Aorta (tissue), 5 donors: ENCODE data around the gene HHEX. TPM values are rescaled to one million over a fixed set of nuclear protein-coding genes. Genes with fewer than 3 reads are reported as not detected.
A peak's percentile ranks its signal among the peaks of the same experiment; 100 is the strongest.

Source experiments
- ATAC-seq: fragments of 200-7000 bp; cut with Tn5 transposase; one replicate; pipeline ENCODE4 v1.9.1; 2022; ENCODE audit warnings: moderate library complexity; ENCODE audit not compliant: low FRiP score
- DNase-seq, 2 donors: peaks; one replicate each; pipeline ENCODE4 v3.0.0-alpha.2; 2020
- H3K27ac ChIP-seq, 2 donors: one replicate each; pipeline ENCODE4 v1.5.1; 2013; ENCODE audit warnings: low read length in 2 of 2, mild to moderate bottlenecking in 2 of 2, moderate library complexity in 2 of 2, control low read depth in 1 of 2, inconsistent platforms in 1 of 2, low read depth in 1 of 2
- H3K27me3 ChIP-seq, 2 donors: one replicate each; pipeline ENCODE4 v1.6.1; 2013; ENCODE audit warnings: control low read depth in 1 of 2, low read length in 1 of 2, mild to moderate bottlenecking in 1 of 2, moderate library complexity in 1 of 2; ENCODE audit not compliant: insufficient read depth in 2 of 2, control insufficient read depth in 1 of 2
- H3K36me3 ChIP-seq, 2 donors: one replicate each; pipeline ENCODE4 v1.6.1; 2013; ENCODE audit warnings: control low read depth in 1 of 2, low read length in 1 of 2, mild to moderate bottlenecking in 1 of 2; ENCODE audit not compliant: insufficient read depth in 2 of 2, control insufficient read depth in 1 of 2
- H3K4me1 ChIP-seq, 2 donors: one replicate each; pipeline ENCODE4 v1.6.1; 2013; ENCODE audit warnings: low read length in 2 of 2, control low read depth in 1 of 2, mild to moderate bottlenecking in 1 of 2, moderate library complexity in 1 of 2; ENCODE audit not compliant: insufficient read depth in 2 of 2, control insufficient read depth in 1 of 2
- H3K4me3 ChIP-seq, 2 donors: one replicate each; pipeline ENCODE4 v1.5.1; 2013; ENCODE audit warnings: low read length in 2 of 2, control low read depth in 1 of 2, mild to moderate bottlenecking in 1 of 2
- H3K9me3 ChIP-seq: one replicate; pipeline ENCODE4 v1.6.1; 2013; ENCODE audit warnings: mild to moderate bottlenecking, low read length; ENCODE audit not compliant: control insufficient read depth
- WGBS, 2 donors: extraction: QIAGEN DNeasy Blood & Tissue Kit; methylation state at CpG; one replicate each; pipeline ENCODE4 v1.1.7; 2013; 5-methylcytosine and 5-hydroxymethylcytosine counted together
- intact Hi-C, 2 donors: fragments of 100-400 bp; cut with DNase I; formaldehyde crosslinking; loops; one replicate each; pipeline versions ENCODE4 v1.14.2 to v1.15.0; 2022
- polyA plus RNA-seq, 2 donors: library from polyadenylated mRNA; stranded (reverse); fragments of 200-250 nt; gene quantifications; one replicate each; pipeline ENCODE4 v1.2.3, GENCODE V29; 2013
- total RNA-seq, 2 donors: library from RNA; stranded (reverse); fragmentation: NEBNext Ultra II Directional; extraction: Animal tissue kit (Norgen Biotek cat#: 25700); gene quantifications; one replicate each; pipeline ENCODE4 v1.2.1, GENCODE V29; 2021
- donor health status: healthy with polysubstance abuse.
- donor health status: Bipolar disorder and iron deficiency.
- donor health status: DM: no; HTN: no; CAD: no.
- donor health status: DM: no; HTN: no; CAD: no.
- donor health status: DM: yes; HTN: yes; CAD: no.

HHEX gene
- total and polyA plus RNA-seq, 4 donors: 4.5 to 22.7 (median 8.9) TPM

DNA sequence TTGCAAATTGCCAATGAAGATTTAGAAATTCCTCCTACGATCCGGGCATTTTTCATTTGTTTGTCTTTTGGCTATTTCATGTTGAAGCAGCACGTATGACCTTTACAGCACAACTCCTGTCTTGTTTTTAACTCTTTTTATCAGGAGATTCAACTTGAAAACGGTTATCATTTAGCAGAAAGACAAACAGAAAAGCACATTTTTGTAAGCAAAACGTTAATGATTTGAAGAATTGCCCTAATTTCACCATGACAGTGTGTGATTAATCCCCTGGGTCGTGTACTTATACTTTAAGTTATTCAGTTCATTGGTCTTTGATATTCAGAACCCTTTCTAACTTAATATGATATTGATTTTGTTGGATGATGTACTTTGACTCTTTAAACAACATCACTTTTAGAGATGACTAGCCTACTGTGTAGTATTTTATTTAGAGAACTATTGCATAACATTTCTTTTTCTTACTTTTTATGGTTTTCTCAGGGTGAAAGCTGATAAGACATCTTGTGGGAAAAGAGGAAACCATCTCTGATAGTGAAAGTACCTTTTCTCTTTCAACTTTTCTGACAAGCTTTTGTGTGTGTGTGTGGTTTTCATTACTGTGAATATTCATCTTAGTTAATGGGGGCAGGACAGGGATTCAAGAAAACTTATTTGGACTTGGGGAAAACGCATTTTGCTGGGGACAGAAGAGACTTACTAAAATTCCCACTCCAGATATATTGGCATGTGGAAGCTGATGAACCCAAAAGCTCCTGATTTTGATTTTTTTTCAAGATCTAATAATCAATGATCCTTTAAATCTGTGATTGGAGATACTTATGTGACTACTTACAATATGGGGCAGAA lies 8.1 kb downstream of the HHEX start:
- H3K27ac ChIP-seq: no peak overlapping the region
- intact Hi-C loops: loop anchor here in 1 of 2 donors (5.0 to 10.0 kb wide), 2 partner anchors 106 to 147 kb away; partner anchors contain the start of genes EXOC6 and KIF11
- whole genome bisulfite sequencing, 2 donors: 85 to 88% methylated on average over 7 of the region's 7 CpGs
- no peaks in the 10 kb centered on the region for H3K36me3 ChIP-seq
- H3K27me3 ChIP-seq: no peaks in the 10 kb centered on the region
- ATAC-seq (no peak), DNase-seq (no peak)
- H3K9me3 ChIP-seq: no peaks in the 10 kb centered on the region
- H3K4me3 ChIP-seq: no peak overlapping the region
- no peaks in the 10 kb centered on the region for H3K4me1 ChIP-seq

DNA sequence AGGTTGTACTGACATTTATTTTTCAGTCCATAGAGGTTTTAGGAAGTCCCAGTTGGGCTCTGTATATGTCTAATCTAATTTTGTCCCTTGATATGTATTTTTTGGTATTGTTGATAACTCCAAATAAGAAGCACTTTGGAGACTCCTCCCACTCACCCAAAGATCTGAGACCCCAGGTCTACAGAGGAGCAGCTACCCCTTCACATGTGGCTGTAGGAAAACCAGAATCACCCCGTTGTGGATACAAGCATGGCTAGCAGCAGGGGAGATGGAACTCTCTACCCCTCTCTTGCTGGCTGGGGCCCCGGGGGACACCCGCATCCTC lies 9.4 kb downstream of the HHEX start:
- H3K4me3 ChIP-seq: peak overlapping the region in 1 of 2 donors; percentile 88
- intact Hi-C loops: loop anchor here in 1 of 2 donors (5.0 to 10.0 kb wide), 2 partner anchors 107 to 146 kb away; partner anchors contain the start of genes EXOC6 and KIF11
- no peaks in the 10 kb centered on the region for H3K9me3 ChIP-seq
- no peaks in the 10 kb centered on the region for H3K4me1 ChIP-seq
- DNase-seq (no peak), ATAC-seq (no peak)
- H3K36me3 ChIP-seq: no peaks in the 10 kb centered on the region
- peak overlapping the region in 1 of 2 donors; percentile 10 for H3K27ac ChIP-seq
- no peaks in the 10 kb centered on the region for H3K27me3 ChIP-seq
- WGBS, 2 donors: 9 to 12% methylated on average over 3 of the region's 3 CpGs

DNA sequence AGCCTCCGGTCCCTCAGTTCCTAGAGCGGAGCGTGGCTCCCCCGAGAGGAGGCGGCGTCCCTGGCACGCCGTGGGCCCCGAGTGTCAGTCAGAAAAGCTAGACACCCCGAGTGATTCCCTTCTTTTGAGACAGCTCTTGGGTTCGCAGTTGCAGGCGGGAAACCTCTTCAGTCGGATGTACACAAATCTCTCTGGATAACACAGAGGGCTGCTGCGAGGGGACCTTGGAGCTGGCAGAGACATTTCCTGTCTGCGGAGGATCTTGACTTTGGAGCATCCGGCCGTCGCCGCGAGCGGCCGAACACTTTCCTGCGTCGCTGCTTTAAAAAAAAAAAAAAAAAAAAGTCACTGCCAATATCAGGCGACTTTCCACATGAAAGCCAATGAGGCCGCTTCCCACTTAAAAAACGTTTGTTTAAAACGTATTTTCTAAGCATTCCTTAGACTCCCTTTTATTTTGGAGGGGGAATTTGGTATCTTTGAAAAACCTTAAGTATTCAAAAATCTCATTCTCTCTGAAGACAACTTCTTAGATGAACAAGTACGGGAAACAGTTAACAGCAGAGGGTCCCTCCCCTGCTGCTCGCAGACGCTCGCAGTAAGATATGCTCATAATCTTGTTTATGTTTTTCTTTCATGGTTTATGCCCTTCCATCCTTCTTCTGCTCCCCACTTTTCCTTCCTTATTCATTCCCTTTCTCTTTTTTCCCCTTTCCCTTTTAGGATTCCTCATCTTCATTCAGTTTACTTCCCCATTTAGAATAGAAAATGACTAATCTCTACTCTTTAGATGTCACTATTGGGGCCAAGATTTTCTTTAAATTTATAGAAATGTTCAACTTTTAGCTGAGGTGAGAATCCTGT lies 10.0 kb downstream of the HHEX start:
- no peaks in the 10 kb centered on the region for H3K36me3 ChIP-seq
- H3K27me3 ChIP-seq: no peaks in the 10 kb centered on the region
- 0 to 1% methylated on average over 32 of the region's 32 CpGs for WGBS, 2 donors
- H3K27ac ChIP-seq: peak overlapping the region in 1 of 2 donors; percentile 10
- no peaks in the 10 kb centered on the region for H3K4me1 ChIP-seq
- intact Hi-C loops: loop anchor here in 1 of 2 donors (5.0 to 10.0 kb wide), 2 partner anchors 107 to 145 kb away; partner anchors contain the start of genes EXOC6 and KIF11
- peak; percentile 67 for ATAC-seq
- peak overlapping the region; percentile 17 to 88 for H3K4me3 ChIP-seq
- H3K9me3 ChIP-seq: no peaks in the 10 kb centered on the region
- DNase-seq: peak in 1 of 2 donors; percentile 62

DNA sequence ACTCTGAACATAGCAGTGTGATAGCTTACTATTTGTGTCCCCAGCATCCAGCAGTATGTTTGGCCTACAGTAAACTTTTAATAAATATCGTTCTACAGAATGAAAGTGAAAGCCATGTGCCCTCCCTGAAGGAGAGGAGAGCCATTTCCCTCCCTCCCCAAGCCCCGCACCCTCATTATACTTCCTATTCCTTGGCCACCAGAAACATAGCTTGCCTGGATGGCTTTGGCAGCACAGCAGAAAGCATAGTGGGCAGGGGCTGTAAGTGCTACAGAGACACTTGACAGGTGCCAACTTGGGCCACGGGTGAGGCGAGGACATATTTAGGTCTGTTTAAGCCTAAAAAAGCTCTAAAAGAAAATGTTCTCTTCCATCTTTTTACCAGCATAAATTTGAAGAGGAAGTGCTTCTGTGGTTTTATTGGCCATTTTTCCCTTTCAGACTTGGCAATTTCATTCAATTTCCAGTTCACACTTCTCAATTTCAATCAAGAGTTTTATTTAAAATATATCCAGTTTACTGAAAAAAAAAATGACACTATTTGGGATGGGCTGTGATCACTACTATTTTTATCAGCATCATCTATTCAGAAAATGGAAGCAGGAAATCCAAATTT lies 12.7 kb downstream of the HHEX start:
- ATAC-seq (no peak), DNase-seq (no peak)
- WGBS, 2 donors: 71 to 77% methylated on average over 4 of the region's 4 CpGs
- Histone ChIP-seq H3K9me3 (no peaks in the 10 kb centered on the region), H3K27ac (no peak overlapping the region), H3K4me3 (no peak overlapping the region), H3K27me3 (no peaks in the 10 kb centered on the region), H3K4me1 (no peaks in the 10 kb centered on the region), H3K36me3 (no peaks in the 10 kb centered on the region)
- intact Hi-C loops: no loop called here

DNA sequence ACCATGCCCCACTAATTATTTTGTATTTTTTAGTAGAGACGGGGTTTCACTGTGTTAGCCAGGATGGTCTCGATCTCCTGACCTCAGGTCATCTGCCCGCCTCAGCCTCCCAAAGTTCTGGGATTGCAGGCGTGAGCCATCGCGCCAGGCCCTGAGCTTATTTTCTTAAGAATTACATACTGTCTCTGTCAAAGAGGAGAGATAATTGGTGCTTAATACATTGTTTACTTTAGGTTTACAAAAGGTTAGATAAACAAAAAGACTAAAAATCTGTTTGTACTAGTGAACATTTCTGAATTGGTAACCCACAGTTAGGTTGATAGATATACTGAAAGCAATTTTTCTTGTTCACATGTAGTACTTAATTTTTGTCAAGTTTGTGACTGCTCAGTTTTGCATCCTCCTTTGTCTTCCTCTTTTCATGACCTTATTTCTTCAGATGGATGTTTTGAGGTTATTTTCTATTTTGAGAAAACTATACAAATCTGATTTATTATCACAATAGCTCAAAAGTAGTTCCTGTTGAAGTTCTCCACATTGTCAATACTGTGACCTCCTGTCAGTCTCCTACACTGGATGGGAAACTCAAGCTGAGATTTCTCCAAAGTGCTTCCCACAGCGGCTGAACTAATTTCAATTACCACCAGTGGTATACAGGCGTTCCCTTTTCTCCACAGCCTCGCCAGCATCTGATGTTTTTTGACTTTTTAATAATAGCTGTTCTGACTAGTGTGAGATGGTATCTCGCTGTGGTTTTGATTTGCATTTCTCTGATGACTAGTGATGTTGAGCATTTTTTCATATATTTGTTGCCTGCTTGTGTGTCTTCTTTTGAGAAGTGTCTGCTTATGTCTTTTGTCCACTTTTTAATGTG lies 22.5 kb downstream of the HHEX start:
- DNase-seq: no peak
- intact Hi-C loops: no loop called here

DNA sequence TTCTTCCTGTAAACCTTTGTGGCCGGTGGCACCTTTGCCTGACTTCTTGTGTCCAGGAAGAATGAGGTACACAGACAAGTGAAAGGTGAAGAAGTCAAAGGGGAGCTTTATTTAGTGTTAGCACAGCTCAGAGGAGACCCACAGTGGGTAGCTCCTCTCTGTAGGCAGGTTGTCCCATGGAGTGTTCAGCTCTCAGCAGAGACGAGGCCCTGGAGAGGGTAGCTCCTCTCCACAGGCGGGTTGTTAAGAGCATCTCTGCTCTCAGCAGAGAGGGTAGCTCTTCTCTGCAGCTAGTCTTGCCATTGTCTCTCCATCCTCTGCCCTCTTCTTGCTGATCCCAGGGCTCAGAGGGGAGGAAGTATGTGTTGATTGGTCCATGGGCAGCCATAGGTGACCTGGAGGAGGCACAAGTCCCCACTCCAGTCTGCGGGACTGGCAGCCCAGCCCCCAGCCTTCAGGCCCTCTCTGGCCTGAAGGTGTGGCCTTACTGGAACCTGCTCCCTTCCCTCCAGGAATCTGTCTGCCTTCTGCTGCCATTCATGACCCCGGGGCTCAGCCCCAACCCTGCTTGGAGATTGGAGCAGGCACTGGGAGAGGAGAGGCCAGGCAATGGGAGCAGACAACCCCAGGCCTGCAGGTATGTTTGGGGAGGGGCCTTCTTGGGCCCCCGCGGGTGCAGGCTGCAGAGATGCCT lies 24.5 kb downstream of the HHEX start:
- WGBS, 2 donors: 86 to 92% methylated on average over 7 of the region's 7 CpGs

More for the DNA sequence above, 22.5 kb downstream of the HHEX start:
- Histone ChIP-seq H3K27ac (no peak overlapping the region), H3K27me3 (no peaks in the 10 kb centered on the region), H3K4me3 (no peak overlapping the region), H3K9me3 (no peaks in the 10 kb centered on the region), H3K36me3 (no peaks in the 10 kb centered on the region), H3K4me1 (no peaks in the 10 kb centered on the region)
- no peak for ATAC-seq
- 77 to 79% methylated on average over 10 of the region's 10 CpGs for WGBS, 2 donors

DNA sequence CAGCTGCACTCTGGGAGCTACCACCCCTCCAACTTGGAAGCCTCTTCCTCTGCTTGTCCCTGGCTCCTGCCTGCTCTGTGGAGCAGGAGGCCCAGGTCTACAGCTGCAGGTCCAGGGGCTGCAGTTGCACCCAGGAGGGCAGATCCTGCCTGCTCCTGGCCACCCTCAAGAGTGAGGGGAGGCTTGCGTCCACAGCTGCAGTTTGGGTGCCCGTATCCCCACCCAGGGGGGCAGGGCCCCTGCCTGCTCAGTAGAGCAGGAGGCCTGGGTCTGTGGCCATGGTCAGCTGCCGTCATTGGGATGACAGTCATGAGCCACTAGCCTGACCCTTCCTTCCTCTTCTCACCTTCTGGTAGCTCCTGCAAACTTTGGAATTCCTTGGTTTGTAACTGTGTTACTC lies 25.1 kb downstream of the HHEX start:
- no peak for DNase-seq
- intact Hi-C loops: no loop called here

More for the DNA sequence above, 24.5 kb downstream of the HHEX start:
- no peak overlapping the region for H3K4me3 ChIP-seq
- no peak overlapping the region for H3K27ac ChIP-seq
- ATAC-seq (no peak), DNase-seq (no peak)
- H3K9me3 ChIP-seq: no peaks in the 10 kb centered on the region
- no peaks in the 10 kb centered on the region for H3K4me1 ChIP-seq
- H3K27me3 ChIP-seq: no peaks in the 10 kb centered on the region
- intact Hi-C loops: no loop called here
- H3K36me3 ChIP-seq: no peaks in the 10 kb centered on the region

More for the DNA sequence above, 25.1 kb downstream of the HHEX start:
- Histone ChIP-seq H3K4me1 (no peaks in the 10 kb centered on the region), H3K27me3 (no peaks in the 10 kb centered on the region), H3K4me3 (no peak overlapping the region), H3K9me3 (no peaks in the 10 kb centered on the region), H3K27ac (no peak overlapping the region), H3K36me3 (no peaks in the 10 kb centered on the region)
- ATAC-seq: no peak
- 95 to 97% methylated on average over 3 of the region's 3 CpGs for WGBS, 2 donors
